T-helper 2 cell treated with Interferon-gamma antibody and Interleukin-4, amounts not matched to agents 5 μg/mL and 100 μg/mL, for 36 hours (primary cell): ENCODE measurements around the gene SINHCAF.
"Not testable (repeated sequence)": the region's sequence is repeated elsewhere in the genome, so short reads cannot be mapped to it uniquely, and the experiment has no call there.

Source experiments
- DNase-seq: peaks from one replicate; pipeline ENCODE4 v3.0.0; 2021; ENCODE audit warnings: low spot score
- H3K27ac Mint-ChIP-seq: one replicate; pipeline ENCODE4 v1.8.0; 2021; ENCODE audit warnings: mild to moderate bottlenecking, mixed read lengths
- H3K27me3 Mint-ChIP-seq: one replicate; pipeline ENCODE4 v1.8.0; 2021; ENCODE audit warnings: low read depth, mixed read lengths
- H3K36me3 Mint-ChIP-seq: one replicate; pipeline ENCODE4 v1.8.0; 2021; ENCODE audit warnings: low read depth, mixed read lengths
- H3K4me1 Mint-ChIP-seq: one replicate; pipeline ENCODE4 v1.8.0; 2021; ENCODE audit warnings: low read depth, mixed read lengths
- H3K4me3 Mint-ChIP-seq: one replicate; pipeline ENCODE4 v1.8.0; 2022; ENCODE audit warnings: mild to moderate bottlenecking, moderate library complexity, mixed read lengths
- H3K9me3 Mint-ChIP-seq: one replicate; pipeline ENCODE4 v1.8.0; 2021; ENCODE audit warnings: mixed read lengths

SINHCAF gene

GRCh38 chr12:31278832-31279231, 47.1 kb downstream of the SINHCAF start:
- Mint-ChIP-seq H3K4me3 (no peak overlapping the region), H3K4me1 (peaks cover 2% of the 10 kb centered on the region), H3K27me3 (no peaks in the 10 kb centered on the region), H3K27ac (no peak overlapping the region), H3K9me3 (no peaks in the 10 kb centered on the region), H3K36me3 (peaks cover 39% of the 10 kb centered on the region)
- no peak for DNase-seq

GRCh38 chr12:31278424-31278823, 47.5 kb downstream of the SINHCAF start:
- peak overlapping the region; percentile 15 for H3K27ac Mint-ChIP-seq
- H3K36me3 Mint-ChIP-seq, result peaks cover 36% of the 10 kb centered on the region

GRCh38 chr12:31277081-31277480, 48.9 kb downstream of the SINHCAF start:
- Mint-ChIP-seq H3K4me1 (peaks cover 2% of the 10 kb centered on the region), H3K4me3 (no peak overlapping the region), H3K27me3 (no peaks in the 10 kb centered on the region), H3K27ac (peak overlapping the region; percentile 31), H3K36me3 (peaks cover 31% of the 10 kb centered on the region), H3K9me3 (no peaks in the 10 kb centered on the region)
- DNase-seq, result no peak

More at GRCh38 chr12:31278424-31278823, 47.5 kb downstream of the SINHCAF start:
- DNase-seq, result no peak
- Mint-ChIP-seq H3K4me1 (peaks cover 2% of the 10 kb centered on the region), H3K4me3 (no peak overlapping the region), H3K27me3 (no peaks in the 10 kb centered on the region), H3K9me3 (no peaks in the 10 kb centered on the region)

- Mint-ChIP-seq H3K4me1 (peaks cover 2% of the 10 kb centered on the region), H3K27ac (no peak overlapping the region), H3K27me3 (no peaks in the 10 kb centered on the region), H3K4me3 (no peak overlapping the region), H3K36me3 (peaks cover 28% of the 10 kb centered on the region), H3K9me3 (no peaks in the 10 kb centered on the region)
- no peak for DNase-seq
These were observed 50.5 kb downstream of the SINHCAF start for GRCh38 chr12:31275491-31275890.

GRCh38 chr12:31274520-31275300, 51.2 kb downstream of the SINHCAF start:
- Mint-ChIP-seq H3K27me3 (no peaks in the 10 kb centered on the region), H3K4me1 (peaks cover 2% of the 10 kb centered on the region), H3K9me3 (no peaks in the 10 kb centered on the region), H3K4me3 (no peak overlapping the region), H3K36me3 (peaks cover 24% of the 10 kb centered on the region), H3K27ac (no peak overlapping the region)
- DNase-seq, result no peak

- not testable (repeated sequence) for H3K4me1 Mint-ChIP-seq, H3K4me3 Mint-ChIP-seq, H3K27ac Mint-ChIP-seq, H3K27me3 Mint-ChIP-seq, DNase-seq, H3K9me3 Mint-ChIP-seq
- peaks cover 21% of the 10 kb centered on the region for H3K36me3 Mint-ChIP-seq
These were observed 52.2 kb downstream of the SINHCAF start for GRCh38 chr12:31273794-31274193.

GRCh38 chr12:31272607-31273225, 53.2 kb downstream of the SINHCAF start:
- Mint-ChIP-seq H3K27ac (no peak overlapping the region), H3K9me3 (no peaks in the 10 kb centered on the region), H3K36me3 (peaks cover 14% of the 10 kb centered on the region), H3K27me3 (no peaks in the 10 kb centered on the region), H3K4me3 (no peak overlapping the region), H3K4me1 (peaks cover 2% of the 10 kb centered on the region)
- no peak for DNase-seq

- Mint-ChIP-seq H3K36me3 (peaks cover 1% of the 10 kb centered on the region), H3K4me1 (no peaks in the 10 kb centered on the region)
These were observed 58.0 kb downstream of the SINHCAF start for GRCh38 chr12:31267966-31268365.

GRCh38 chr12:31265722-31266121, 60.2 kb downstream of the SINHCAF start:
- H3K36me3 Mint-ChIP-seq, result peaks cover 1% of the 10 kb centered on the region
- no peaks in the 10 kb centered on the region for H3K4me1 Mint-ChIP-seq
- H3K27me3 Mint-ChIP-seq, result no peaks in the 10 kb centered on the region

More at GRCh38 chr12:31267966-31268365, 58.0 kb downstream of the SINHCAF start:
- no peak overlapping the region for H3K4me3 Mint-ChIP-seq
- no peak overlapping the region for H3K27ac Mint-ChIP-seq
- DNase-seq, result no peak
- H3K27me3 Mint-ChIP-seq, result no peaks in the 10 kb centered on the region
- H3K9me3 Mint-ChIP-seq, result no peaks in the 10 kb centered on the region

GRCh38 chr12:31263661-31264060, 62.3 kb downstream of the SINHCAF start:
- H3K36me3 Mint-ChIP-seq, result no peaks in the 10 kb centered on the region
- H3K27ac Mint-ChIP-seq, result no peak overlapping the region
- no peaks in the 10 kb centered on the region for H3K9me3 Mint-ChIP-seq
- DNase-seq, result no peak
- H3K4me3 Mint-ChIP-seq, result no peak overlapping the region
- no peaks in the 10 kb centered on the region for H3K27me3 Mint-ChIP-seq
- H3K4me1 Mint-ChIP-seq, result no peaks in the 10 kb centered on the region

More at GRCh38 chr12:31265722-31266121, 60.2 kb downstream of the SINHCAF start:
- Mint-ChIP-seq H3K27ac (no peak overlapping the region), H3K4me3 (no peak overlapping the region), H3K9me3 (no peaks in the 10 kb centered on the region)
- DNase-seq, result no peak

- Mint-ChIP-seq H3K36me3 (no peaks in the 10 kb centered on the region), H3K9me3 (no peaks in the 10 kb centered on the region), H3K4me1 (no peaks in the 10 kb centered on the region), H3K4me3 (no peak overlapping the region), H3K27ac (no peak overlapping the region), H3K27me3 (no peaks in the 10 kb centered on the region)
- no peak for DNase-seq
These were observed 64.2 kb downstream of the SINHCAF start for GRCh38 chr12:31261744-31262143.

- H3K9me3 Mint-ChIP-seq, result no peaks in the 10 kb centered on the region
- no peak overlapping the region for H3K27ac Mint-ChIP-seq
- H3K4me3 Mint-ChIP-seq, result no peak overlapping the region
- no peaks in the 10 kb centered on the region for H3K36me3 Mint-ChIP-seq
- DNase-seq, result no peak
- no peaks in the 10 kb centered on the region for H3K27me3 Mint-ChIP-seq
- no peaks in the 10 kb centered on the region for H3K4me1 Mint-ChIP-seq
These were observed 65.1 kb downstream of the SINHCAF start for GRCh38 chr12:31260840-31261239.

- no peak for DNase-seq
- no peak overlapping the region for H3K4me3 Mint-ChIP-seq
- H3K4me1 Mint-ChIP-seq, result no peaks in the 10 kb centered on the region
- no peak overlapping the region for H3K27ac Mint-ChIP-seq
- H3K36me3 Mint-ChIP-seq, result no peaks in the 10 kb centered on the region
- H3K27me3 Mint-ChIP-seq, result peaks cover 3% of the 10 kb centered on the region
- no peaks in the 10 kb centered on the region for H3K9me3 Mint-ChIP-seq
These were observed 66.6 kb downstream of the SINHCAF start for GRCh38 chr12:31259136-31259886.

- Mint-ChIP-seq H3K4me1 (no peaks in the 10 kb centered on the region), H3K27ac (no peak overlapping the region), H3K27me3 (peaks cover 13% of the 10 kb centered on the region), H3K36me3 (no peaks in the 10 kb centered on the region), H3K4me3 (no peak overlapping the region), H3K9me3 (no peaks in the 10 kb centered on the region)
- no peak for DNase-seq
These were observed 68.2 kb downstream of the SINHCAF start for GRCh38 chr12:31257784-31258183.
